Right renal pelvis (tissue), 4 donors: ENCODE measurements around the gene PDSS2. TPM values are rescaled to one million over a fixed set of nuclear protein-coding genes. Genes with fewer than 3 reads are reported as not detected.
A peak's percentile ranks its signal among the peaks of the same experiment; 100 is the strongest.
"Not testable (repeated sequence)": the region's sequence is repeated elsewhere in the genome, so short reads cannot be mapped to it uniquely, and the experiment has no call there.

ENCODE experiments used
- DNase-seq, 4 donors: peaks; one replicate each; pipeline ENCODE4 v3.0.0-alpha.2; 2013; ENCODE audit warnings: low read depth in 4 of 4, low spot score in 3 of 4, missing footprints in 1 of 4
- polyA plus RNA-seq, 4 donors: library from polyadenylated mRNA; unstranded; fragments of 120-200 nt; gene quantifications; one replicate each; pipeline ENCODE4 v1.2.1, GENCODE V29; 2013; ENCODE audit not compliant: insufficient read length in 4 of 4

Gene PDSS2
- polyA plus RNA-seq, 4 donors, result 18.6 to 21.1 (median 20.3) TPM

DNA sequence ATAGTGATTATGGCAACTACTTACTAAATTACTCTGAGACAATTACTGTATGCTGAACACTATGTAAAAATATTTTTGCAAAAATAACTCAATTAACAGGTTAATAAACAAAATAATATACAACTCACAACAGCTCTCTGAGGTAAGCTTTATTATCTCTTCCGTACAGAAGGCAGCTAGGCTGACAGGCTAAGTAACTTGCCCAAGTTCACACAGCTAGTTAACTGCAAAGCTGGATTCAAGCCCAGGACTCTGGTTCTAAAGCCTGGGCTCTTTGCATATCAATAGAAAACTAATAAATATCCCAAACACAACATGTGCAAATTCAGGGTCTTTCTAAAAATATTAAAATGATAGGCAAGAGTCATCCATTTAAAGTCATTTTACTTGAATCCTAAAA lies 174.6 kb downstream of the PDSS2 start:
- no peak for DNase-seq

DNA sequence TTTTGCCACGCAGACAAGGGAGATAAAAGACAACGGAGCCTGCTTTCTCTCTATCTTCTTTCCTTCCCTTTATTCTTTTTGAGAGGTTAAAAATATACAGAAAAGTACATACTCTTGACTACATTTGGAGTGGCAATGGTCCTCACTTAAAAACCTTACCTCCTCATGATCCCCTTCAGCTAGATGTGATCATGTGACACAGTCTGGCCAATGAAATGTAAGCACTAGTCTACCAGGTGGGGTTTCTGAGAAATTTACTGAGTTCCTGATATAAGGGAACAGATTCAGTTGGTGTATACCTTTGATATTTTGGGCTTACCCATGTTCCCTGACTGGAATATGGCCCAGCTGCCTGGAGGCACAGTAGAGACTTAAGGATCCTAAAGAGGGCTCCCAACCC lies 178.6 kb downstream of the PDSS2 start:
- DNase-seq, result no peak

DNA sequence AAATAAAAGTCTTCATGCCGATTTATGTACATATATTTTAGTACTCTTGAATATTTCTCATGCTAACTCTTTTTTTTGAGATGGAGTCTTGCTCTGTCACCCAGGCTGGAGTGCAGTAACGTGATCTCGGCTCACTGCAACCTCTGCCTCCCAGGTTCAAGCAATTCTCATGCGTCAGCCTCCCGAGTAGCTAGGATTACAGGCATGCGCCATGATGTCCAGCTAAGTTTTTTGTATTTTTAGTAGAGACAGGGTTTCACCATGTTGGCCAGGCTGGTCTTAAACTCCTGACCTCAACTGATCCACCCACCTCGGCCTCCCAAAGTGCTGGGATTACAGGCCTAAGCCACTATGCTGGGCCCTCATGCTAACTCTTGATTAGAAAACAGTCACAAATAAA lies 179.4 kb downstream of the PDSS2 start:
- DNase-seq, result not testable (repeated sequence)

DNA sequence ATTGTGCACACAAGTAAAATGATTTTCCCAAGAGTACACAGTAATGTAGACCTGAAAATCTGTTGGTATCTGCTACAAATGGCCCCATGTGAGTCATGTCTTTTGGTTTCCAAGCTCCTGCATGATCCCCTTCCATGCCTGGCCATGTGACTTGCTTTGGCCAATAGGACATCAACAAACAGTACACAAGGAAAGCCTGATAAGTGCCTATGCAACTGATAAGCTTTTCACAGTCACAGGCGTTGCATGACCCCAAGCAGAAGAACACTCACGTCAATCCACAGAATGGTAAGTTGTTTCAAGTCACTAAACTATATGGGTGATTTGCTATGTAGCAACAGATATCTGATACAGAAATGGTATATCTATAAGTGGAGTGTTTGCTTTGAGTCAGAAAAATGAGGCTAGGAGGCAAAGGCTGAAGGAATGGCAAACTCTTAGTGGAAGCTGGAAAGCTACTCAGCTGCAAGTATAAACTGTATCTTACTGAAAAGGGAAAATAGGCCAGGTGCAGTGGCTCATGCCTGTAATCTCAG lies 184.0 kb downstream of the PDSS2 start:
- DNase-seq, result no peak

DNA sequence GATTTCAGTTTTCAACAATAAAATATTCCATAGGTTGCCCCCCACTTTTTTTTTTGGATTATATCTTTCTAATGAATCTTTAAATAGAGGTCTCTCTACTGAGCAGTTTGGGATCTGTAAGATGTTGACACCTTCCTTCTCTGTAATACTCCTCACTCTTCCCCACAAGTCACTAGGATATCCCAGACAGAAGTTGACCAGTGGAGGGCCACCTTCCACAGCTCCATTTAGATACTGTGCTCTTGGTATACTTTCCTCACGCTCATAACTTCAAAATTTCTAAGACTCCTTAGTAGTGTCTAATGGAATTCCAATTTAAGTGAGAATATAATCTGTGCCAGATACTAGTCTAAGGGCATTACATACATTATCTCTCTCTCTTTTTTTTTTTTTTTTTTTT lies 185.1 kb downstream of the PDSS2 start:
- no peak for DNase-seq

DNA sequence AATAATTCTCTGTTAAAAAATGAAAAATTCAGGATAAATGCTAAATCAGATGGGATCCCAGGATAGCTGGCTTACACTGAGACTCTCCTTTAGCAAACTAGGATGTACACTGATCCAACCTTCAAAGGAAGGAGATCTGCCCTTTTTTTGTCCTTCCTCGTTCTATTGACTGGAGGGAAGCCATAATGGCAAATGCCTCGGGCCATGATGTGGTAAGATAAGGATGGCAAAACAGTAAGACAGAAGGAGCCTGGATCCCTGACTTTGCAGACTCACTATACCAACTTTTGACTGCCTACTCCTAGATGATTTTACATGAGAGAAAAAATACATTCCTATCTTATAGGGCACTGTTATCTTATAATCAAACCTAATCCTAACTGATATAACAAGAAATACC lies 187.1 kb downstream of the PDSS2 start:
- DNase-seq, result no peak

DNA sequence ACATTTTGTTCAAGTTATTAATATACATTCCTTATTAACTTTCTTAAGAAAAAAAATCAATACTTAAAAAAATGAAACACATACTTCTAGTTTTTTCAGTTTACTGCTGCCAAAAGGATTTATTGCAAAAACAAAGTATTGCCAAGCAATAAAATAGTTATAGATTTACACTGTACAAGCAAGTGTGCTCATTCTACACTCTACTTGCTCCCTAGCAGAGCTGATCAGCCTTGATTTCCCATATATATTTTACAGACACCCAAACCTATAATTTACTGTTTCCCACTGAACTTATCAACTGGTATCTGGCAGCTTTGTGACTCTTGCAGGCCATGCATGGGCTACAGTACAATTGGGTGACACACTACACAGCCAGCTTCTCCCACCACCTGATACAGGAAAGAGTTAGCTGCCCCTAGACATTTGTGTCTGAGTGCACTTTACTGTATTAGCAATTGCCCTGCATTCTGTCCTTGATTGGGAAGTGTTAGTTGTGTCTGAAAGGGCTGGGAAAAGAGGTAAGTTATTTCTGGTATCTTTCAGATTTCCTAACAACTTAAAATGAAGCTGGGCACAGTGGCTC lies 188.1 kb downstream of the PDSS2 start:
- DNase-seq, result no peak

DNA sequence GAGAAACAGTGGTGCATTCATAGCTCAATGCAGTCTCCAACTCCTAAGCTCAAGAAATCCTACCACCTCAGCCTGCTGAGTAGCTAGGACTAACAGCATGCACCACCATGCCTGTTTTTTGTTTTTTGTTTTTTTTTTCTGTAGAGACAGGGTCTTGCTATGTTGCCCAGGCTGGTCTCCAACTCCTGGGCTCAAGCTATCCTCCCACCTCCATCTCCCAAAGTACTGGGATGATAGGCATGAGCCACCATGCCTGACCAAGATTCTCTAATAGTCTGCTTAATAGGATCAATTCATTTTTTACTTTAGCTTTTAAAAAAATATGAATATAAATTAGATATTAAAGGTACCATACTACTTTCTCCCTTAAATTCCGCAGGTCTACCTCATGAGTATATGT lies 191.7 kb downstream of the PDSS2 start:
- no peak for DNase-seq

DNA sequence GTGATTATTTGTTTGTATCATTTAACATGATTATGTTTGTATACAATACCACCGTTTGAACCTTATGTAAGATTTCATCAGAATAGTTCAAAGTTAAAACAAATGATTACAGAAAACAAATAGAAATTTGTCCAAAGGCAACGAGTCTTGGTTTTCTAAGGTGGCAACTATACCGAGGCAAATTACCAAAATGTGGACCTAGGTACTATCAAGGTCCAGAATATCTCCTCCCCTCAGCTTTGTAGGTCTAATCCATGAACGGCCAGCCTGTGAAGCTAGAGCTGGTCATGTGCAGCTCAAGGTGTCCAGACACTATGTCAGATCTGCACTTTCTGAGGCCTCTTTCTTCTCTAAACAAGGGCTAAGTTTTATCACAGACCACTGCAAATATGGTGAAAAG lies 192.4 kb downstream of the PDSS2 start:
- DNase-seq, result no peak

DNA sequence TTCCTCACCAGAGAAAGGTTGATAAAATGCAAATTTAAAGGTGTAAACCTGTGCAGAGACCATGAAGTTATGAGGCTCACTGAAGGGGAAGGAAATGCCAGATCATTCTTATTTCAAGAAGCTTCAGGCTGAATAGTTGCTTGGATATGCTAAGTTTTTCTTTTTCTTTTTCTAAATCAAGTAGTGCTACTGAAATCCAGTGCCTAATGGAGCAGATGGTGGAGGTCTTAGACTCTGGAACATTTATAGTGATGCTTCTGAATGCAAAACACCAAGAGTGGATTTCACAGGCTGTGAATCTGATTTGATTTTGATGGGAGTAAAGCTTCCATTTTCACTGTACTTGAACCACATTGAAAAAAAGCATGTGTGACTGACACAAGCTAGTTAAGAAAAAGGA lies 192.8 kb downstream of the PDSS2 start:
- DNase-seq, result no peak

DNA sequence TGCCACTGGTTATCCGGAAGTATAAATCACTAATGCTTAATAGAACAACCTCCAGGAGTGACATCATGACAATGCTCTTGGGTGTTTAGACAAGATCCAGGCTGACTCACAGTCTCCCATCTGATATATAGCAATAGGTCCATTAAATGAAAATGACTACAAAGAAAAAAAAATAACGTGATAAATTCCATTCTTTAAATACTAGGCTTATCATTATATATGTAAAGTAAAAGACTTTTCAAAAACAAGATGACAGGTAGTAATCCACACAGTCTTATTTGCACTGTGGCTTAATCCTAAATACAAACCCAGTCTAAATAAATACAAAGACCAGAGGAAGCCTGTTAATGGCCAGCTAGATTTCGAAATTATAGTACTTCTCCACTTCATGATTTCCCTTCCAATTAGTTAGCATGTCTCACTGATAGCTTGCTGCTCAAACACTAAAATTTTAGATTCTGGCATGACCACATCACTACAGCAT lies 195.0 kb downstream of the PDSS2 start:
- no peak for DNase-seq

DNA sequence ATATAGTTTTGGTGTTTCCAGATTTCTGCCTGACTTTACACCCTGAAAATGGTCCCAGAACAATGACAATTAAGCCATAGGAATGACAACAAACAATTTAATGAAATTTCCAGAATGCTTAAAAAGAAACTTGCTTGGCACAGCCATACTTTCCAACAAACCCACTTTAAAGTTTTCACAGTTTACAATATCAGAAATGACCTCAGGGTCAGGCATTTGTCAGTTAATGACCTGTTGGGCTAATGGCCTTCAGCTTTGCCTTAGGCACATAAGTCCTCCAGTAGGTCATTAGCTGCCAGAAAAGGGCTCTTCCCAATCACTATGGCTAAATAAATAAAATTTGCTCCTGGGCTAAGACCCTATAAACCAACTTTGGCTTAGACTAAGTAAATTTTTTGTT lies 199.4 kb downstream of the PDSS2 start:
- DNase-seq, result no peak

DNA sequence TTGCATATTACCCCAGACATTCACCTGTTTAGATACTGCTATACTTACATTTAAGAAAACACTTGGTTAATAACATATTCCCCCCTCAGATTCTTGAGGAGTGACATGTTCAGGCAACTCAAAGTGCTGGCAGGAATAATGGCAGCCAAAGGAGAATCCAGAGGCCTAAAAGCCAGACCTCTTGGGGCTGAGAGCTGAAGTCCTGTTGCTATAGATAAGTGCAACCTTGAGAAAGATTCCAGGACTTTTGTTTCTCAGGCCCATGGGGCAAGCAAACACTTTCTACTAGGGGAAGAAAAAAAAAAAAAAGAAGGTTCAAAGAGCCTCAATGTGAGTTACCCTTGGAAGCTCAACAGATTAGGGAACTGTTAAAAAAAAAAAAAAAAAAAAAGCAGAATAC lies 211.2 kb downstream of the PDSS2 start:
- DNase-seq, result no peak

DNA sequence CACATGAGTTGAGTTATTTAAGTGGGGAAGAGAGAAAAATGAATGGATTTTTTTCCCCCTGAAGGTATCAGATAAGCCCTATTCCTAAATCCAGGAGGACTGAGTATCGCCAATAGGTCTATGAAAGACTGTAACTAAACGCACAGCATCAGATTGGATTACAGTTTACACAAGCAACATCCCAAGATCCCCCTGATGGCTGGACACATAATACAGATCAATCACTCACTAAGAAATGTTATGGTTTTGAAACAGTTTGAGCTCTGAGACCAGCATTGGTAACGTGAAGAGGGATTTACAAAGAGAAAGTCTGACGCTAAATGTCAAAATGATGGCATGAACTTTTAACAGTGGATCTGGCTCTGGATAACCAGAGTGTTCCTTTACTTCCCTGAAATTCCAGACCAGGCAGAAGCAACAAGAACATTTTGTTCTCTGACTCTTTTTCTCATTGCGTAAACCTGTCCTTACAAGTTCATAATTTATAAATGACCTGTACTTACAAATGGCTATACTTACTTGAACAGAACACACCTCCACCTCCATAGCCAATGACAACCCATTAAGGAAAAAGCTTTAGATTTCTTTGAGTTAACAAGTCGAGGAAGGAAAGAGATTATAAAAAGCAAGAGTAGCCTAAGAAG lies 212.3 kb downstream of the PDSS2 start:
- DNase-seq, result no peak

DNA sequence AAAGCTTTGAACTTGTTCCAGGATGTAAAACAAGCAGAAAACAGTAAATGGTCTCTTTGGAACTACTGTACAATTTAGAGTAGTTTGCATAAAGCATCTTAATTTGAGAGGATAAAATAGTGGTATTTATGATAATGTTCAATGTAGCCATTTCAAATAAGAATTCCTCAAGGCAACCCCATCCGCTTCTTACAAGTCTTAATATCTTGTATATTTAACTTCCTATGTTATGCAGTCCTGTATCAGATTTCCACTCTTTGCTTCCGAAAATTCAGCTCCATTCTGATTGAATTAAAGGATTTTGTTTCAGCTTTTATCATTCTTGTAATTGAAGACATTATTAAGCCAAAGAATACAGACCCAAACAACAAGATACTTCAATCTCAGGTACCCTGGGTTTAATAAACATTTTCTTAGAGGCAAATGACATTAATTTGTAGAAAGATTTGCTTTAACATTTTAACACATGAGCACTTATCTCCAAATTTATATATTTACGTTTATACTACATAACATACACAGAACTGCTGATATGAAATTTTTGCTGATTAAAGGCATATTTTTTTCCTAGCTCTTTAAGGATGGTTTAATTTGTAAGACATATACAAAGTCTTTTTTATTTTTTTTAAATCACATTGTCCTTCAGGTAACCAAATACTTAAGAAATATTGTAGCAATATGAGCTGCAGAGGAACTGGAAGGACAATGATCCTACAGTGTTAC lies 213.0 kb downstream of the PDSS2 start:
- no peak for DNase-seq

DNA sequence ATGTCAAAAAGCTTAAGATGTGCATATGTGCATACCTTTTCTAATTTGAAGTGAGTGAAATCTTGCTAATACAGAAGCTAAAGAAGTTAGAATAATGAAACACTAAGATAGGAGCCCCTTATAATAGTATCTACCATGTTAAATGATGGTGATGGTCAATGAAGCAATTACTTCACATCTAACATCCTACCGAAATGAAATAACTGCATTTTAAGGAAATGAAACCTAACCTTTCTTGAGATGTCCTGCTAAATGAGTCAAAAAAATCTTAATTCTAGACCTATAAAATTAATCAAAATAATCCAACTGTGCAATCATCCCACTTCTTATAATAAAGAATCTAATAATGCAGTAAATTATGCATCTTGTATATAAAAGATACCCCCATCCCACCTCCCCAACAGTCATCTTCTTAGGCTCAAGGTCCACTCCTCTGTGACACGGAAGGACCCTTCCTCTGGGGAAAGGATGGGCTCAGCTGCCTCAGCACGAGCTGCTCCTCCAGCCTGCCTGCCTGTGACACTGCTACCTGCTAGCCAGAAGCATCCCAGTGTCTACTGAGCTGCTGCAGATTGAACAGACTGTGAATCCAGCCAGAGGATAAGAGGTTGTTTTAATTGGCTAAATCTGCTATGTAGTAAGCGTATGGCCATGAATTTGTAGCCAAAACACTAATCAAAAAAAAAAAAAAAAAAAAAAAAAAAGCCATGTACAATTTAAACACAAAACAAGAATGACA lies 214.5 kb downstream of the PDSS2 start:
- no peak for DNase-seq

DNA sequence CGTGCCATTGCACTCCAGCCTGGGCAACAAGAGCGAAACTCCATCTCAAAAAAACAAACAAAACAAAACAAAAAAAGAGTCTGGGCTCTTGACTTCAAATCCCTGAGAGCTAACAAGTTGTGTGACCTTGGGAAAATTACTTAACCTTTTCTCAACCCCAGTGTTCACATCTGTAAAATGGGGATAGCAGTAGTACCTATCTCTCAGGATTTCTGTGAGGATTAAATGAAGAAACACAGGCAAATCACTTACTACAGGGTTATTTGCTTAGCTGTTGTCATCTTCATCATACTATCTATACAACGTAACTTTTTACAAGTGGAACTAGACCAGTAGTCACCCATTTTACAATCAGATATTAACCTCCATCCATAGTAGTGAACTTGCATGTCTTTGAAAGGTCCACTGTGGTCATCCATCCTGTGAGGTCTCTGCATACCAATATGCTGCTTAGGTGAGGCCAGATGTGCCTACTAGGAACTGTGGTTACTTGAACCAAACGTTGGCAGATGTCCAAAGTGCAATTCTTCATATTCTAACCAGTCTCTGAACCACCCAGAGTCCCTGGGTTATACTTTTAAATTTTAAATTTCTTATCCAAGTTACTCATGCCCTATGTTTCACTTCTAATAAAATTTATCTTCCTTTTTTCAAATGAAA lies 215.2 kb downstream of the PDSS2 start:
- no peak for DNase-seq

DNA sequence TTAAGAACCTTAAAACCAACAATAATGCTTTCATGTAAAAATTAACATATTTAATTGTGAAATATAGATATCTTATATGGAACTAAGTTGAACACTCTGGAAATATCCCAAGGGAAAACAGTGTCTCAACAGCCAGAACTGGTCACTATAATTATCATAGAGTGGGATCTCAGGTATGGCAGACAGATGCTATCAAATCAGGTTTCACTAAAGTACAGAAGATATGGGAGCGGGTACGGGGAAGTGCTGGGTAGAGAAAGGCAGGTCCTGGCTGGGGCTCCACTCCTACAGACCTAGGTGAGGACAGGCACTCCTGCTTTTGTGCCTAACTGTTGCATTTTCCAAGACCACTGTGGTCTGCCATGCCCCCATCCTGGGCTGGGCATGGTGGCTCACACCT lies 215.9 kb downstream of the PDSS2 start:
- no peak for DNase-seq

DNA sequence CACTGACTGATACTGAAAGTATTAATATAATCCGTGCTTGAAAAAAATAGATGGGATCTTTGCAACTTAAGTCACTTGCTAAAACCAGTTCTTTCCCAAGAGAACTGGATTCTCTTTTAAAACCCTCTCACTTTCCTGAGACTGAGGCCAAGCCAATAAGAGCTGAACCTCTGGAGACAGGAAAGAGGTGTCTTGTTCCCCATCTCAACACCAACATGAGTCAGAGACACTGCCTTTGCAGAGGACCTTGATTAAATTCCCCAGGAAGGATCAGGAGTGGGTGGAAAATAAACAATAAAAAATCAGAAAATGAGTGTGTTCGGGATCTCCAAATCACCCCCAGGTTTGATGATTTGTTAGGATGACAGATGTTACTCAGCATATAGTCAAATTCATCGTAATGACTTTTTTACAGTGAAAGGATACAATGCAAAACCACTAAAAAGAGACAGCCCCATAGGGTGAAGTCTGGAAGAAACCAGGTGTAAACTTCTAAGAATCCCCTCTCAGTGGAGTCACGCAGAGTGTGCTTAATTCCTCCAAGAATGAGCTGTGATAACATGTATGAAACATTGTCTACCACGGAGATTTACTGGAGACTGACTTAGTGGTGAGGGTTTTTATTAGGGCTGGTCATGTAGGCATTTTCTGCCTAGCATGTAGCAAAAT lies 221.2 kb downstream of the PDSS2 start:
- DNase-seq, result no peak

DNA sequence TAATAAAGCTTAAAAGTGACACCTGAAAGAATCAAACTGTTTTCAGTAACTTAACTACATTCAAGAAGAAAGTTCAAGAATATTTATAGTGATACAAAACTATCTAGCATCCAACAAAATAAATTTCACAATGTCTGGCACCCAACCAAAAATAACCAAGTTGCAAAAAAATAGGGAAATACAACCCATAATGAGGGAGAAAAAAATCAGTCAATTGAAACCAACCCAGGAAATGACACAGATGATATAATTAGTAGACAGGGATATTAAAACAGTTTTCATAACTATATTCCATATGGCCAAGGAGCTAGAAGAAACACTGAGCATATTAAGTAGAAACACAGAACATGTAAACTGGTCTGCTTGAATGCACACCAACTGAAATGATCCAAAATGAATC lies 223.9 kb downstream of the PDSS2 start:
- peak; percentile 12 to 57 (median 48) for DNase-seq
